Ammon's horn (tissue), 1 donor: ENCODE data around the gene ADAMTS16.

Experiments
- DNase-seq: peaks from one replicate; pipeline ENCODE4 v3.0.0-alpha.2; 2016; ENCODE audit warnings: low spot score

ADAMTS16 gene

GRCh38 chr5:5316334-5316733 is 176.2 kb downstream of the ADAMTS16 start:
- no peak for DNase-seq

DNA sequence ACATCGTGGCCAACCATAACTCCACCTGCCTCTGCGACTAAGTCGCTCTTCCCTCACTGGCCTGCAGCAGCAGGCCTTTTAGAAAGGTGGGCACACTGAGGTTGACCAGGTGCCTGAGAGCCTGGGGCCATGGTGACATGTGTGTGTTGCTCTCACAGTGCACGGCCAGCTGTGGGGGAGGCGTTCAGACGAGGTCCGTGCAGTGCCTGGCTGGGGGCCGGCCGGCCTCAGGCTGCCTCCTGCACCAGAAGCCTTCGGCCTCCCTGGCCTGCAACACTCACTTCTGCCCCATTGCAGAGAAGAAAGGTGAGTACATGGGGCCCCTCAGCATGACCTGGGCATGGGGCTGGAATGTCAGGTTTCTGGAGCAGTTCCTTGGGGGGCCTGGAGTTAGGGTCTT is 177.8 kb downstream of the ADAMTS16 start:
- no peak for DNase-seq

- no peak for DNase-seq
These were observed 178.5 kb downstream of the ADAMTS16 start for GRCh38 chr5:5318426-5319190.

DNA sequence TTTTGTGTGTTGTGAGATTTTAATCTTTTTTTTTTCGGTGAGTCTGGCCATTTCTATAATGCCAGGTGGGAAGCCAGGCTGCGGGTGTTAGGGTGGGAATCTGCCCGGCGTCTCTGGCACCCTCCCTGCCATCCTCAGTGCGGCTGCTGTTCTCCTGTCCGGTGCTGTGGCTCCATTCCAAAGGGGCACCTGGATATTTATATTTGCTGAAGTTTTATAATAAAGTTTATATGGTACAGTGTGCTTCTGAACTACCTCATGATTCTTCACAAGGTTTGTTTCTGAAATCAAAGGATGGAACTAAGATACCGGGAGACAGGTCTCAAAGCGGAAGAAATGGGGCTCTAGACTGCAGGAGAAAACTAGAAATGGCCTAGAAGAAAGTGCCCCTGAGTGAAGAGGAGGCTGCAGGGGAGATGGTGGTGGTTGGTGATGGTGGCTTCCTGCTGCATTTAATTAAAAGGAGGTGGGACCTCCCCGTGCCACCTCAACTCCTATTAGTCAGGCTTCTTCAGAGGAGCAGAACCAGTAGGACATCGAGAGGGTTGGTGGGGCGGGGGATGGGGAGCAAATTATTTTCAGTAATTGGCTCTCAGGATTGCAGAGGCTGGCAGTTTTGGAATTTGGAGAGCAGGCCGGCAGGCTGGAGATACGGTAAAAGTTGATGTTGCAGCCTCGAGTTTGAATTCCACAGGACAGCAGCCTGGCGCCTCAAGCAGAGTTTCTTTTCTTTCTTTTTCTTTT is 180.1 kb downstream of the ADAMTS16 start:
- DNase-seq = no peak

DNA sequence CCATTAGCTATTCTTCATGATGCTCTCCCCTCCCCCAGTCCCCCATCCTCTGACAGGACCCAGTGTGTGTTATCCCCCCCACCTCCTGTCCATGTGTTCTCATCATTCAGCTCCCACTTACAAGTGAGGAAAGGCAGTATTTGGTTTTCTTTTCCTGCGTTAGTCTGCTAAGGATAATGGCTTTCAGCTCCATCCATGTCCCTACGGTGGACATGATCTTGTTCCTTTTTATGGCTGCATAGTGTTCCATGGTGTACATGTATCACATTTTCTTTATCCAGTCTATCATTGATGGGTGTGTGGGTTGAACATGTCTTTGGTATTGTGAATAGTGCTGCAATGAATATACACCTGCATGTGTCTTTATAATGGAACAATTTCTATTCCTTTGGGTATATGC is 181.0 kb downstream of the ADAMTS16 start:
- no peak for DNase-seq

- DNase-seq = no peak
These were observed 183.4 kb downstream of the ADAMTS16 start for GRCh38 chr5:5323551-5323950.

- DNase-seq = no peak
These were observed 186.1 kb downstream of the ADAMTS16 start for GRCh38 chr5:5326115-5326758.

- no peak for DNase-seq
These were observed 187.0 kb downstream of the ADAMTS16 start for GRCh38 chr5:5327126-5327525.

- no peak for DNase-seq
These were observed 190.8 kb downstream of the ADAMTS16 start for GRCh38 chr5:5330728-5331452.

- no peak for DNase-seq
These were observed 191.7 kb downstream of the ADAMTS16 start for GRCh38 chr5:5331848-5332247.

GRCh38 chr5:5332287-5332686 is 192.2 kb downstream of the ADAMTS16 start:
- DNase-seq = no peak

DNA sequence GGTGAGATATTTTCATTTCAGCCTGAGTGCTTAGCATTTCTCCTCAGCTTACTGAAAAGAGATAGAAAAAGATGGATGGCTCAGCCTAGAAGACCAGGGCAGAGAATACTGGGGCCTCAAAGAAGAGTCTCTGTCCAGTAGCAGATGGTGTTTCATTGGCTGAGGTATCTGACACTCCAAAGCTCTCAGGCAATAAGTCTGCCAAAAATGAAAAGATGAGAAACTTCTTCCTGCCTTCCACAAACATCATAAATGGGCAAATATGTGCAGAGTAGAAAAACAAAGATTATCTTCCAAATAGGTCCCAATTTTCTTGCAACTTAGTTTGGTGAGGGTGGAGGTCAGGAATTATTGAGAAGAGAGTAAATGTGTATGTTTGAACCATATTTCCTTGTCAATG is 195.0 kb downstream of the ADAMTS16 start:
- no peak for DNase-seq

- DNase-seq = no peak
These were observed 195.7 kb downstream of the ADAMTS16 start for GRCh38 chr5:5335700-5336264.

DNA sequence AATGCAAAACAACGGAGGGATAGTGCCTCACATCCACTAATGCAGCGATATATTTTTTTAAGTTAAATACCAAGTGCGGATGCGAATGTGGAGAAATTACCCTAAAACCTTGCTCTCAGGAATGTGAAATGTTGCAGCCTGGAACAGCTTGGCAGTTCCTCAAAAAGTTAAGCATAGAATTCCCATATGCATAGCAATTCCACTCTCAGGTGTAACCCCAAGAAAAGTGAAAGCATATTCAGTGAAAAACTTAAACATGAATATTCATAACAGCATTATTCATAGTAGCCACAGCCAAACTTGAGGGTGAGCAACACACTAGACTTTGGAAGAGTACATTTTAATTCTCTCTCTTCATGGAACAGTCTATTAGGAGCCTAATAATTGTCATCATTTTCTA is 199.1 kb downstream of the ADAMTS16 start:
- DNase-seq = no peak

DNA sequence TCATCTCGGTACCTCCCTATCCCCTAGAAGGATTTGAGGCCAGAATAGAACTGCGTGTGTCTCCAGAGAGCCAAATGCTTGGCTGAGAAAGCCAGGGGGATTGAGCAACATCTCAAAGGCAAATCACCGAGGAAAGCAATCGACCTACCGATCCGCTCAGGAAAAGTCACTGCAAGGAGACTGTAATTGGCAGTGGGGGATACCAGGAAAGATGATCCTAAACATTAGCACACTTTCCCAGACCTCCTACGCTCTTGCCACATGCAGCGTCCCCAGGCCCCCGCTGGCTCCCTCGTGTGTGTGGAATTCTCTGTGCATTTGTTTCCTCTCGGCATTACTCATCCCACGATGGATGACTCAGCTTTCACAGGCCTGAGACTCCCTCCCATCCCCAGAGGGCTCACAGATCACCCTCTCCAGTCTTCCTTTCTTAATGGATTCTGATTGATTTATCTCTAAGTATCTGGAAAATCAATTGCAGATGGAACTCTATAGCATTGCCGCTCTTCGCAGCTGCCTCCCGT is 200.1 kb downstream of the ADAMTS16 start:
- DNase-seq = peak; percentile 71

DNA sequence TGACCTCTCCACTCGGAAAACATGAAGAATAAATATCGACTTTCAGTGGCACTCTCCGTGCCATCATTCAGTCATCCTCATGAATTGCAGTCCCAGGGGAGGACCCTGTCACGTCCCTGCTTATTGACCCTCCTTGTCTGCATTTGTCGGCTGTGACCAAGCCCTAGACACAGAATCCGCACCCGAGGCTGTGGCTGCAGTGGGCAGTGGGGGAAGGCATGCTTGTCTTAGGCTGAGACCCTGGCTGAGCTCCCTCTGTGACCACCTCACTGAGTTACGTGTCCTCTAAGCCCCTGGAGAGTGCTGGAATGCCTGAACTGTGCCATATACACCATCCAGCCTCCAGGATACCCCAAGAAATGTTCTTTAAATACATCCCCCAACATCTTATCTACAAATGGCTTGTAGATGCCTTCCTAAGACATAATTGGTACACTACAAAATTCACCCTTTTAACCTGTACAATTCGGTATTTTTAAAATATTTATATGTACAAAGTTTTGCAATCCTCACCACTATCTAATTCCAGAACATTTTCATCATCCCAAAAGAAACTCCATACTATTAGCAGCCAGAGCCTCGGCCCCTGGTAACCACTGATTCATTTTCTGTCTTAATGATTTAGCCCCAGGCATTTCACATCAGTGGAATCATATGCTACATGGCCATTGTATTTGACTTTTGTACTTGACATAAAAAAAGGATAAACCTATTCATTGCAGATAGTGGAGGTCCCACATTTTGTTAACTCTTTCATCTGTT is 201.6 kb downstream of the ADAMTS16 start:
- DNase-seq = no peak

- DNase-seq = no peak
These were observed 202.7 kb downstream of the ADAMTS16 start for GRCh38 chr5:5342784-5343183.

GRCh38 chr5:5343568-5343967 is 203.4 kb downstream of the ADAMTS16 start:
- DNase-seq = no peak

DNA sequence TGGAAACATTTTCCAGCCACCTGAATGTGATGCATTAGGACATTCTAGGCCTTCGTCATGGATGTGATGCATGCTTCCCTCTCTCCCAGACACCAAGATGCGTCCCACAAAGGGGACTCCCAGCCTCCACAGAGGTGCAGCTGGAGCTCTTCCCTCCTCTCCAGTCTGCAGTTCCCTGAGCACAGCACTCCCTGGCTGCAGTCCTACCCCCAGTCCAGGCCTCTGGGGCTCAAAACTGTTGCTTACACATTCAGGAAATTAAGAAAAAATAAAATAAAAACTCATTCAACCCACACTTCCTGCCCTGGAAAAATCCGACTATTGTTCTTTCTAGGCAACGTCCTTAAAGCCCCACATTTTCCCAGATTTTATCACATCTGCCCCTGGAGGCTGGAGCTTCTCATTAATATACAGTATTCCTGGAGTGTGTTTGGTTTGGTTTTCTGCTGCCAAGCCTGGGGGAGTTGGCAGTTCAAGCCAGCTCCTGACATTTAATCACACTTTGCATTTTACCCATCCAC is 204.0 kb downstream of the ADAMTS16 start:
- DNase-seq = peak; percentile 27

DNA sequence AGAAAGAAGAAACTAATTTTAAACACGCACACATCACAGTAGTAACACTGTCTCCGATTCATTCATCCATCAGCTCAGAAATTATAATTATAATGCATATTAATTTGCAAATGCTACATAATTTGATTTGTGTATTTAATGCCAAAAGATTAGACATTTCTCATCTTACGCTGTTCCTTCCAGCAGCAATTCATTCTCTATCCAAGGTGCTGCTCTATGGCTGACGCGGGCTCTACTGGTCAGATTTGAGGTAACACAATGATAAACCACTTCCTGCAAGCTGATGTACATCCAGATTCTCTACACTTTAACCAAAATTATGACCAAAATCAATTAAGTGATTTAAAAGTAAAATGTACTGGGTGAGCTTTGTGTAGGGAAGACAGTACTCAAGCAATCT is 204.5 kb downstream of the ADAMTS16 start:
- DNase-seq = no peak

DNA sequence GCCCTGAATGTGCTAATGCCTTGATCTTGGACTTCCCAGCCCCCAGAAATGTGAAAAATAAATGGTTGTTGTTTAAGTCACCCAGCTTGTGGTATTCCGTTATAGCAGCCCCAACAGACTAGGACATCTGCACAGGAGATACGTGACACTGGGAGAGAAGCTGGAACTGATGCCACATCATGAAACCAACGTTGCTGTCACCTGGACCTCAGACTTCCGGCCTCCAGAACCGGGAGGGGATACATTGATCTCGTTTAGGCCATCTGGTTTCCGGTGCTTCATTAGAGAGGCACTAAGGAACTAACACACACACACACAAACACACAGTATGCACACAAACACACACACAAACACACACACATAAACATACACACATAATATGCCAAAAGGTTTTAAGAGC is 207.3 kb downstream of the ADAMTS16 start:
- DNase-seq = no peak
